Fibroblast of peridontal ligament (primary cell): ENCODE data around the gene SVOP.
"Not testable (repeated sequence)": the region's sequence is repeated elsewhere in the genome, so short reads cannot be mapped to it uniquely, and the experiment has no call there.

Experiments used
- DNase-seq: peaks from one replicate; pipeline ENCODE4 v3.0.0-alpha.2; 2010; ENCODE audit errors: extremely low read depth

Gene SVOP

GRCh38 chr12:109020796-109021380, at the start of gene SVOP:
TSS of gene SVOP (minus strand) at chr12:109021068. CDS start at chr12:109020868, 200 bp downstream.
- DNase-seq: peak; percentile 68

- DNase-seq: no peak
Measured at GRCh38 chr12:109069307-109070271, 48.7 kb upstream of the SVOP start.

GRCh38 chr12:109065853-109066193, 45.0 kb upstream of the SVOP start:
- no peak for DNase-seq

GRCh38 chr12:109065154-109065852, 44.4 kb upstream of the SVOP start:
- DNase-seq: no peak

- DNase-seq: no peak
Measured at GRCh38 chr12:109064143-109064542, 43.3 kb upstream of the SVOP start.

GRCh38 chr12:109058773-109059172, 37.9 kb upstream of the SVOP start:
- DNase-seq: no peak

GRCh38 chr12:109057376-109057775, 36.5 kb upstream of the SVOP start:
- no peak for DNase-seq

- no peak for DNase-seq
Measured at GRCh38 chr12:109056891-109057290, 36.0 kb upstream of the SVOP start.

GRCh38 chr12:109054520-109054919, 33.7 kb upstream of the SVOP start:
- no peak for DNase-seq

- DNase-seq: not testable (repeated sequence)
Measured at GRCh38 chr12:109054124-109054513, 33.3 kb upstream of the SVOP start.

- peak; percentile 14 for DNase-seq
Measured at GRCh38 chr12:109053382-109054123, 32.7 kb upstream of the SVOP start.

GRCh38 chr12:109052414-109053323, 31.8 kb upstream of the SVOP start, which contains the start of gene USP30:
TSS of gene USP30 (plus strand) at chr12:109052576. CDS start at chr12:109052679, 103 bp downstream.
- peak; percentile 89 for DNase-seq

GRCh38 chr12:109052097-109052413, 31.2 kb upstream of the SVOP start:
- no peak for DNase-seq

GRCh38 chr12:109049794-109050193, 28.9 kb upstream of the SVOP start:
- DNase-seq: not testable (repeated sequence)

GRCh38 chr12:109048706-109049105, 27.8 kb upstream of the SVOP start:
- DNase-seq: not testable (repeated sequence)

GRCh38 chr12:109047081-109047805, 26.4 kb upstream of the SVOP start:
- DNase-seq: peak; percentile 3

GRCh38 chr12:109044241-109044640, 23.4 kb upstream of the SVOP start:
- no peak for DNase-seq

- no peak for DNase-seq
Measured at GRCh38 chr12:109036975-109037374, 16.1 kb upstream of the SVOP start.

GRCh38 chr12:109033239-109034196, 12.7 kb upstream of the SVOP start:
- no peak for DNase-seq
